Stimulated activated CD8-positive, alpha-beta memory T cell treated with anti-CD3 and anti-CD28 coated beads, Interleukin-4, amount 100 ng/mL, for 24 hours (primary cell): ENCODE results near the gene EGFLAM.
"Not testable (repeated sequence)": the region's sequence is repeated elsewhere in the genome, so short reads cannot be mapped to it uniquely, and the experiment has no call there.

ENCODE experiments used
- DNase-seq: peaks from one replicate; pipeline ENCODE4 v3.0.0-alpha.2; 2020; ENCODE audit warnings: low read depth

EGFLAM gene

GRCh38 chr5:38329132-38329715 lies 70.9 kb downstream of the EGFLAM start:
- DNase-seq = no peak

- no peak for DNase-seq
Observed at GRCh38 chr5:38330207-38330606, 71.8 kb downstream of the EGFLAM start.

- no peak for DNase-seq
Observed at GRCh38 chr5:38331831-38332230, 73.5 kb downstream of the EGFLAM start.

GRCh38 chr5:38333181-38333580 lies 74.8 kb downstream of the EGFLAM start:
- DNase-seq = not testable (repeated sequence)

- DNase-seq = no peak
Observed at GRCh38 chr5:38338455-38338854, 80.1 kb downstream of the EGFLAM start.

GRCh38 chr5:38339446-38339845 lies 81.1 kb downstream of the EGFLAM start:
- DNase-seq = no peak

GRCh38 chr5:38341056-38341455 lies 82.7 kb downstream of the EGFLAM start:
- DNase-seq = no peak

- DNase-seq = no peak
Observed at GRCh38 chr5:38341641-38342040, 83.3 kb downstream of the EGFLAM start.

- DNase-seq = no peak
Observed at GRCh38 chr5:38342261-38342660, 83.9 kb downstream of the EGFLAM start.

- DNase-seq = no peak
Observed at GRCh38 chr5:38344891-38345290, 86.5 kb downstream of the EGFLAM start.

- no peak for DNase-seq
Observed at GRCh38 chr5:38346593-38346992, 88.2 kb downstream of the EGFLAM start.

- no peak for DNase-seq
Observed at GRCh38 chr5:38347040-38347763, 88.8 kb downstream of the EGFLAM start.

GRCh38 chr5:38347896-38348295 lies 89.5 kb downstream of the EGFLAM start:
- no peak for DNase-seq

- DNase-seq = no peak
Observed at GRCh38 chr5:38360323-38361061, 102.1 kb downstream of the EGFLAM start.

GRCh38 chr5:38362713-38363112 lies 104.4 kb downstream of the EGFLAM start:
- DNase-seq = no peak

GRCh38 chr5:38364825-38365224 lies 106.5 kb downstream of the EGFLAM start:
- DNase-seq = no peak

GRCh38 chr5:38367410-38367809 lies 109.1 kb downstream of the EGFLAM start:
- no peak for DNase-seq

- no peak for DNase-seq
Observed at GRCh38 chr5:38367966-38368365, 109.6 kb downstream of the EGFLAM start.

GRCh38 chr5:38369692-38370091 lies 111.3 kb downstream of the EGFLAM start:
- DNase-seq = no peak

- no peak for DNase-seq
Observed at GRCh38 chr5:38370358-38371100, 112.2 kb downstream of the EGFLAM start.

- no peak for DNase-seq
Observed at GRCh38 chr5:38371596-38371995, 113.2 kb downstream of the EGFLAM start.

- no peak for DNase-seq
Observed at GRCh38 chr5:38373743-38374142, 115.4 kb downstream of the EGFLAM start.

GRCh38 chr5:38375423-38375822 lies 117.1 kb downstream of the EGFLAM start:
- no peak for DNase-seq
